HK-2 (cell line): Measurements from ENCODE around the gene TTL.
A peak's percentile ranks its signal among the peaks of the same experiment; 100 is the strongest.
"Not testable (repeated sequence)": the region's sequence is repeated elsewhere in the genome, so short reads cannot be mapped to it uniquely, and the experiment has no call there.

ENCODE experiments used
- DNase-seq: peaks from one replicate; pipeline ENCODE4 v3.0.0-alpha.2; 2018; ENCODE audit not compliant: unreplicated experiment

The TTL gene

GRCh38 chr2:112474844-112475486, 7.0 kb upstream of the TTL start:
- DNase-seq = peak; percentile 56

GRCh38 chr2:112476434-112476833, 5.5 kb upstream of the TTL start:
- no peak for DNase-seq

GRCh38 chr2:112480530-112481049, 1.4 kb upstream of the TTL start:
- no peak for DNase-seq

GRCh38 chr2:112481050-112481527, 867 bp upstream of the TTL start:
- peak; percentile 84 for DNase-seq

- peak; percentile 53 for DNase-seq
These were observed 519 bp downstream of the TTL start for GRCh38 chr2:112482309-112483041.

GRCh38 chr2:112483042-112483473, 1.1 kb downstream of the TTL start:
- DNase-seq = peak; percentile 60

- no peak for DNase-seq
These were observed 1.9 kb downstream of the TTL start for GRCh38 chr2:112483831-112484230.

GRCh38 chr2:112485849-112486248, 3.9 kb downstream of the TTL start:
- no peak for DNase-seq

GRCh38 chr2:112486895-112487294, 4.9 kb downstream of the TTL start:
- no peak for DNase-seq

- no peak for DNase-seq
These were observed 5.5 kb downstream of the TTL start for GRCh38 chr2:112487444-112487961.

- DNase-seq = no peak
These were observed 6.2 kb downstream of the TTL start for GRCh38 chr2:112488201-112488600.

GRCh38 chr2:112491946-112492345, 10.0 kb downstream of the TTL start:
- DNase-seq = no peak

- no peak for DNase-seq
These were observed 11.1 kb downstream of the TTL start for GRCh38 chr2:112493048-112493447.

GRCh38 chr2:112493858-112494648, 12.1 kb downstream of the TTL start:
- DNase-seq = peak; percentile 18

- no peak for DNase-seq
These were observed 12.9 kb downstream of the TTL start for GRCh38 chr2:112494828-112495227.

GRCh38 chr2:112495878-112496277, 13.9 kb downstream of the TTL start:
- DNase-seq = not testable (repeated sequence)

GRCh38 chr2:112500850-112501484, 19.0 kb downstream of the TTL start:
- not testable (repeated sequence) for DNase-seq

- not testable (repeated sequence) for DNase-seq
These were observed 27.5 kb downstream of the TTL start for GRCh38 chr2:112509239-112509998.

GRCh38 chr2:112516801-112517200, 34.8 kb downstream of the TTL start:
- DNase-seq = no peak

- no peak for DNase-seq
These were observed 36.9 kb downstream of the TTL start for GRCh38 chr2:112518807-112519206.

GRCh38 chr2:112519506-112519905, 37.5 kb downstream of the TTL start:
- no peak for DNase-seq
